GM12801 (cell line): ENCODE data around the gene VWC2L.

ENCODE experiments used
- CTCF ChIP-seq: IDR thresholded peaks from one replicate; pipeline ENCODE4 v1.5.1; 2011; ENCODE audit warnings: control low read depth; ENCODE audit not compliant: insufficient read length; ENCODE audit errors: extremely low read depth

VWC2L gene

DNA sequence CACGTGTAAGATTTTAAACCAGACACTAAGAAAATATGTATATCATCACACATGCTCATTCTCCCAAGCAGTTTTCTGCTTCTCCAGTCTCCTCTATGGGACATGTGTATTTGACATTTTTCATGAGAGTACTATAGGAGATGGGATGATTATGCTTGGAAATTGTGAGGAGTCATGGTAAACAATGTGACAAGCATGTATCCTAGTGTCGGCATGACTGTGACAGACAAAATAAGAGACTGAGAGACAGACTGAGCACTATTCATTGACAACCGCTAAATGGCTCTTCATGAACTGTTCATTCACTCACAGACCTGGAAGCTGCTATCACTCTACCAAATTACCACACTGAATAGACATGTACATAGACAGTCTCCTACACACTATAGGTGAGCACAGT, 127.1 kb downstream of the VWC2L start:
- TF ChIP-seq CTCF: no peak

DNA sequence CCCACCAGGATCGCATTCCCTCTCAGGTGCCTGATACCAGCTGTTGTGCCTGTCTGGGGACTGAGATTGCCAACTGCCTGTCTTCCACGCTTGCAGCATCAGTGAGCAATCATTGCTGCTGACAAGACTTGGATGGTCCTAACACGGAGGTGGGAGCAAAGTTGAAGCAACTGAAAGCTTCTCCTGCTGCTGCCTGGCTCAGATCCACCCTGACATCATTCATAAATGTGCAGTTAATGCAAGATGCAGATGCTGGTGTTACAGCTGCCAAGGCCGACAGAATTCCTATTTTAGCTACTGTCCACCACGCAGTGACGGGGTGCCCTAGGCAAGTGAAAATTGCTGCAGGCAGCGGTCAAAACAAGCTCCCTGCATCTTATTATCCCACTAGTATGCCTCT, 131.4 kb downstream of the VWC2L start:
- no peak for TF ChIP-seq CTCF

GRCh38 chr2:214542866-214543265, 132.0 kb downstream of the VWC2L start:
- no peak for TF ChIP-seq CTCF

- TF ChIP-seq CTCF: no peak
Observed at GRCh38 chr2:214543386-214543955, 132.6 kb downstream of the VWC2L start.

DNA sequence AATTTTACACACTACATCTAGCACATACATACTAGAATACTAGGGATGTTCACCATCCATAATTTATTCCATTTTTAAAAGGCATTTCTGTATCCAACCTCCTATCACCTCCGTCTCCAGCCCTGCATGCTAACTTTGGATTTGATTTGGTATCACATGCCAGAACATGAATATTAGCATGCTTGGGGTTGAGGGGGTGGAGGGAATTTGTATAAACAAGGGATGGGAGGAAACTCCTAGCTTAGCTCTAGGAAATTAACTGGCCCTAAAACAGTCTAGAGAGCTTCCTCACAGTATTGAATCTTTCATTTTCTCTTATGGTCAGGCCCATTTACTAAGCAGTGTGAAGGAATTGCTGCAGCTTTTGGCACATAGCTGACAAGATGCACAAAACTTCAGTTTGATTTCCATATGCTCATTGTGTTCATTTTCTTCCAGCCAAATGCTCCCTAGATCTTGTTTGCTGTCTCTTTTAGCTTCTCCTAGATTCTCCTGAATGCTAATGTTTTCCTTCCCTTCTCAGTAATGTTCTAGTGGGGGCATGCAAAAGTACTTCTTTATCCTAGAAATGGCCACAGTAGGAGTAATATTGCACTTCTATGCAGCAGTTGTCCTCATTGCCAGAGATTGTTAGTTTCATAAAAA, 135.2 kb downstream of the VWC2L start:
- no peak for TF ChIP-seq CTCF

DNA sequence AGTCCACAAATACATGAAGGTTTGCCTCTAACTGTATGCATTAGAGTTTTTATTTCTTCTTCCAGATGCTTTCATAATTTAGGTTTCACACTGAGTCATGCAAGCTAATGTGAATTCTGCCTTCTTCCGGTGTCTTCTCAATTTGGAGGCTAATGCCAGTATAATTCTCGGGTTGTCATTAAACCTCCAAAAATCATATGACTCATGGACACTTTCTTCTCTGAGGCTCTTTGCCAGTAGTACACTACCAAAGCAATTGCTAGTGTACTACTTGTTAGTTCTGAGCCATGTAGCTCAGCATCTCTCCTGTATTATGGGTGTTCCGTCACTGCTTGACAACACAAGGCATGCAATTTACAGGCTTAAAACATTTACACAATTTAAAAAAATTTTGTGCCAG, 137.1 kb downstream of the VWC2L start:
- no peak for TF ChIP-seq CTCF

DNA sequence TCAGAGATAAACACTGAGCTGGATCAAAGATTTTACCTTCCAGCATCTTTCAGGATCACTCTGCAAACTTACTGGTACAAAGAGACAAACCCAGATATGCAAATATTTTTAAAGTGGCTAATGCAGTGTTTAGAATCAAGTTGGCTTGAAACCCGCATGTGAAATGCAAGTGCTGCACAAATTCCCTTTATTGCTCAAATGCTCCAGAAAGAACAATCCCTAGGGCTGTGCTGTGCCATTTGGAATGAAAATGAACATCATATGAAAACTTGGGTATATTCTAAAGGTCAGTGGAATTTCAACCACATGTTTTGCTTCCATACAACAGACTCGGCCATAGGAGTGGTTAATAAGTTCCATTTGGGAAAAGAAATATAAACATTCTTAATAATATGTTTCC, 139.1 kb downstream of the VWC2L start:
- TF ChIP-seq CTCF: no peak
